Bronchial epithelial cell (primary cell): Measurements from ENCODE around the gene HAGH. TPM values are rescaled to one million over a fixed set of nuclear protein-coding genes. Genes with fewer than 3 reads are reported as not detected.
A peak's percentile ranks its signal among the peaks of the same experiment; 100 is the strongest.

Experiments
- DNase-seq: peaks from one replicate; pipeline ENCODE4 v3.0.0-alpha.2; 2010; ENCODE audit warnings: low read depth
- FAIRE-seq: peaks from 2 replicates; lab custom pipeline; 2011; peaks lifted over from hg19 to GRCh38; lab: Jason Lieb, UNC
- H3K27me3 ChIP-seq: 2 replicates; pipeline ENCODE4 v1.5.1; 2011; ENCODE audit warnings: low read length; ENCODE audit not compliant: control insufficient read depth, insufficient read depth
- H3K36me3 ChIP-seq: 2 replicates; pipeline ENCODE4 v1.5.1; 2011; ENCODE audit warnings: low read length; ENCODE audit not compliant: control insufficient read depth, insufficient read depth
- H3K4me3 ChIP-seq: 2 replicates; pipeline ENCODE4 v1.5.1; 2011; ENCODE audit warnings: mild to moderate bottlenecking, low read depth, low read length, control low read depth
- CTCF ChIP-seq: IDR thresholded peaks from 2 replicates; pipeline ENCODE4 v1.5.1; 2011; ENCODE audit warnings: mild to moderate bottlenecking, moderate library complexity, low read length, control low read depth, inconsistent platforms; ENCODE audit not compliant: insufficient read depth, severe bottlenecking
- total RNA-seq: library from RNA; depleted of rRNA; stranded (reverse); fragments of >200 nt; gene quantifications from 2 replicates; pipeline ENCODE4 v1.2.1, GENCODE V29; 2014

The HAGH gene
- total RNA-seq, 1 donor from 2014 or later = 60.0 TPM

GRCh38 chr16:1774448-1774780 is 52.2 kb downstream of the HAGH start:
- Histone ChIP-seq H3K4me3 (peak overlapping the region; percentile 97), H3K36me3 (peaks cover 22% of the 10 kb centered on the region), H3K27me3 (no peaks in the 10 kb centered on the region)
- FAIRE-seq (no peak), DNase-seq (no peak)
- TF ChIP-seq CTCF = no peak

GRCh38 chr16:1773703-1774447 is 52.8 kb downstream of the HAGH start:
- Histone ChIP-seq H3K36me3 (peaks cover 22% of the 10 kb centered on the region), H3K27me3 (no peaks in the 10 kb centered on the region), H3K4me3 (peak overlapping the region; percentile 97)
- no peak for FAIRE-seq
- no peak for TF ChIP-seq CTCF
- no peak for DNase-seq

DNA sequence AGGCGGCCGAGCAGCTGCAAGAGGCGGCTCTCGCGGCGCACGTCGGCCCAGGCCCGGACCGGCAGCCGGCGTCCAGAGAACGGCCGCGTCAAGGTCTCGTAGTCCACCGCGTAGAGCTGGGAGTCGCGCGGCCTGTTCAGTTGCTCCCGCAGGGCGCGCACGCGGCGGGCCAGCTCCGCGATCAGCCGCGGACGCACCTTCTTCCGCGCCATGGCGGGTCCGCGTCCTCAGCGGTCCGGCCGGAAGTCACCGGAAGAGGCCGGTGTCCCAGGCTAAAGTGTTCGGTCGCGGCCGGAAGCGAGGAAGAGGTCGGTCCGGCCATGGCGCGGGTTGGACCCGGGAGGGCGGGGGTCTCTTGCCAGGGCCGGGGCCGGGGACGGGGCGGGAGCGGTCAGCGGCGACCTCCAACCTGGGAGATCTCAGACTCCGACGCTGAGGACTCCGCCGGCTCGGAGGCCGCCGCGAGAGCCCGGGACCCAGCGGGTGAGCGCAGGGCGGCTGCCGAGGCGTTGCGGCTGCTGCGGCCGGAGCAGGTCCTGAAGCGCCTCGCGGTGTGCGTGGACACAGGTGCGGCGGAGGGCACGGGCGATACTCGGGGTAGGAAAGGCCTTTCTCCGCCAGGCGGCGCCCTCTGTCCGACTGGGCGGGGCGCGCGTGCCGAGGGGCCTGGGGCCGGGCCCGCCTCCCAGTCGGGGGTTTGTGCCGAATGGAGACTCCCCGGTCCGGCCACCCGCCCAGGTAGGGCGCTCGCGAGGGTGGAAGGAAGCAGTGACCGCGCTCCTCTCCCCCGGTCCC is 53.5 kb downstream of the HAGH start, which contains the start of gene MRPS34:
MRPS34 (minus strand) TSS at position 227 of the 795 bp plus-strand sequence; CDS start at position 212, 15 bp downstream.
- TF ChIP-seq CTCF = peak; percentile 90
- DNase-seq = peak; percentile 42
- no peak for FAIRE-seq
- peak within 1 kb of the TSS; percentile 97 for H3K4me3 ChIP-seq
- H3K27me3 ChIP-seq = no peaks in the 10 kb centered on the region
- H3K36me3 ChIP-seq = peaks cover 21% of the 10 kb centered on the region

- H3K27me3 ChIP-seq = no peaks in the 10 kb centered on the region
- peak within 1 kb of the TSS; percentile 97 for H3K4me3 ChIP-seq
- H3K36me3 ChIP-seq = peaks cover 28% of the 10 kb centered on the region
- DNase-seq (peak; percentile 24), FAIRE-seq (no peak)
- no peak for TF ChIP-seq CTCF
These were observed 54.2 kb downstream of the HAGH start, which contains the start of gene EME2 for GRCh38 chr16:1772362-1772907. Gene EME2, plus strand, starts transcription at chr16:1772810. Its CDS starts 418 bp downstream, at chr16:1773228.

DNA sequence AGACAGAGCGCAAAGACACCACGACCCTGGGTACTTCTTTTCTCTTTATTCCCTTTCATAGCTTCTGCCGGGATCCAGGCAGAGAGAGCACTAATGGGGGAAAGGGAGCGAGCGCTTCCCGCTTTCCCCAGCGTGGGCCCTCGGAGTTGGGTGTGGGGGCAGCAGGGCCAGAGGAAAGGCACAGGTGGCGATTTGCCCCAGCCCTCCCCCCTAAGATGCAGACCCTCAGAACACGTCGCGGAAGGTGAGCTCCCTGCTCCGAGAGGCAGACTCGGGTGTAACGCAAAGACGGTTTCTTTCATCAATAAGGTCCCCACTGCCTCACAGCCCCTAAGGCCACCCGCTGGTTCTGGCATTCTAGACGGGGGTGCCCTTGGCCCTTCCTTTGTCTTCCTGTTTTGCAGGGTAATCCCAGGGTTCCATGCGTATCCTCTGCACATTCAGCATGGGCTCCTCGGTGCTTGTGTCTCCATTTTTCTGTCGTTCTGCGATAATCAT is 54.7 kb downstream of the HAGH start:
- DNase-seq (no peak), FAIRE-seq (no peak)
- Histone ChIP-seq H3K4me3 (peak overlapping the region; percentile 97), H3K27me3 (no peaks in the 10 kb centered on the region), H3K36me3 (peaks cover 31% of the 10 kb centered on the region)
- TF ChIP-seq CTCF = no peak
